Large intestine (tissue), 3 donors: ENCODE data around the gene SELENOS. TPM values are rescaled to one million over a fixed set of nuclear protein-coding genes. Genes with fewer than 3 reads are reported as not detected.

ENCODE experiments used
- DNase-seq, 2 donors: peaks; one replicate each; pipeline versions ENCODE4 v3.0.0 to v3.0.0-alpha.2; 2013
- H3K27ac ChIP-seq: one replicate; pipeline ENCODE4 v1.5.1; 2013; ENCODE audit warnings: low read length
- H3K27me3 ChIP-seq: 2 replicates; pipeline ENCODE4 v1.6.1; 2013; ENCODE audit warnings: low read length; ENCODE audit not compliant: control insufficient read depth, insufficient read depth
- H3K36me3 ChIP-seq: 2 replicates; pipeline ENCODE4 v1.6.1; 2013; ENCODE audit warnings: low read length; ENCODE audit not compliant: control insufficient read depth, insufficient read depth
- H3K4me1 ChIP-seq: one replicate; pipeline ENCODE4 v1.6.1; 2013; ENCODE audit warnings: low read length; ENCODE audit not compliant: control insufficient read depth, insufficient read depth
- H3K4me3 ChIP-seq: one replicate; pipeline ENCODE4 v1.5.1; 2013; ENCODE audit warnings: low read length
- H3K9me3 ChIP-seq: one replicate; pipeline ENCODE4 v1.6.1; 2013; ENCODE audit warnings: mild to moderate bottlenecking, low read depth, low read length, moderate library complexity; ENCODE audit not compliant: control insufficient read depth
- WGBS: methylation state at CpG from one replicate; pipeline ENCODE4 v1.1.5; 2013; ENCODE audit warnings: low lambda C conversion rate; ENCODE audit not compliant: insufficient coverage; 5-methylcytosine and 5-hydroxymethylcytosine counted together
- polyA plus RNA-seq: library from polyadenylated mRNA; unstranded; fragments of 120-200 nt; gene quantifications from one replicate; pipeline ENCODE4 v1.2.1, GENCODE V29; 2013

Gene SELENOS
- polyA plus RNA-seq, 1 donor: 83.5 TPM

DNA sequence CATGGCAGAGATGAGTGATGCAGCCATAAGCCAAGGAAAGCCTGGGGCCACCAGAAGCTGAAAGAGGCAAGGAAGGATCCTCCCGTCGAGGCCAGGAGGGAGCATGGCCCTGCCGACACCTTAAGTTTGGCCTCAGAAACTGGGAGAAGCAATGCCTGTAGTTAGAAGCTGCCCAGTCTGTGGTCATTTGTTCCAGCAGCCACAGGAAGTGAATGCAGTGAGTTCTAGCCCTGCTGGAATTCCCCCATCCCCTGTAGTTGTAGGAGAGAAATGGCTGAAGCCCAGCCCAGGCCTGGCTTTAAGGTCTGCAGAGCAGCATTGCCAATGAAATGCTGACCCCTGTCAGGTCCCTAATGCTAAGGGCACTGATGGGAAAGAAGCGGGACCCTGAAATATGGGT, 13.3 kb downstream of the SELENOS start:
- Histone ChIP-seq H3K27me3 (no peaks in the 10 kb centered on the region), H3K36me3 (peaks cover 3% of the 10 kb centered on the region), H3K27ac (no peak overlapping the region), H3K4me3 (no peak overlapping the region), H3K9me3 (no peaks in the 10 kb centered on the region), H3K4me1 (peaks cover 4% of the 10 kb centered on the region)
- no CpG with 5 or more reads among the region's 4 CpGs for WGBS
- DNase-seq: no peak

- Histone ChIP-seq H3K27ac (no peak overlapping the region), H3K27me3 (no peaks in the 10 kb centered on the region), H3K4me1 (peaks cover 9% of the 10 kb centered on the region), H3K36me3 (no peaks in the 10 kb centered on the region), H3K4me3 (no peak overlapping the region), H3K9me3 (no peaks in the 10 kb centered on the region)
- no peak for DNase-seq
- WGBS: no CpG with 5 or more reads among the region's 4 CpGs
Observed at GRCh38 chr15:101262551-101262950, 14.7 kb downstream of the SELENOS start.

- peaks cover 10% of the 10 kb centered on the region for H3K4me1 ChIP-seq
- H3K9me3 ChIP-seq: no peaks in the 10 kb centered on the region
- no peaks in the 10 kb centered on the region for H3K27me3 ChIP-seq
- WGBS: 10% methylated on average over 4 of the region's 11 CpGs
- no peak overlapping the region for H3K4me3 ChIP-seq
- H3K36me3 ChIP-seq: no peaks in the 10 kb centered on the region
- no peak overlapping the region for H3K27ac ChIP-seq
- peak; percentile 57 to 61 for DNase-seq
Observed at GRCh38 chr15:101258238-101259144, 18.8 kb downstream of the SELENOS start.

- no peaks in the 10 kb centered on the region for H3K36me3 ChIP-seq
- H3K27ac ChIP-seq: no peak overlapping the region
- DNase-seq: no peak
- WGBS: no CpG with 5 or more reads among the region's 6 CpGs
- H3K4me1 ChIP-seq: peaks cover 10% of the 10 kb centered on the region
- H3K4me3 ChIP-seq: no peak overlapping the region
- H3K9me3 ChIP-seq: no peaks in the 10 kb centered on the region
- H3K27me3 ChIP-seq: no peaks in the 10 kb centered on the region
Observed at GRCh38 chr15:101256757-101257156, 20.5 kb downstream of the SELENOS start.

- H3K4me3 ChIP-seq: no peak overlapping the region
- no peak overlapping the region for H3K27ac ChIP-seq
- peaks cover 10% of the 10 kb centered on the region for H3K4me1 ChIP-seq
- no peaks in the 10 kb centered on the region for H3K36me3 ChIP-seq
- peak in 1 of 2 donors; percentile 59 for DNase-seq
- WGBS: 60% methylated on average over 3 of the region's 8 CpGs
- no peaks in the 10 kb centered on the region for H3K27me3 ChIP-seq
- no peaks in the 10 kb centered on the region for H3K9me3 ChIP-seq
Observed at GRCh38 chr15:101255615-101256241, 21.6 kb downstream of the SELENOS start.

- WGBS: 100% methylated on average over 1 of the region's 5 CpGs
- H3K36me3 ChIP-seq: no peaks in the 10 kb centered on the region
- H3K27me3 ChIP-seq: no peaks in the 10 kb centered on the region
- no peak overlapping the region for H3K4me3 ChIP-seq
- no peak for DNase-seq
- no peak overlapping the region for H3K27ac ChIP-seq
- H3K9me3 ChIP-seq: no peaks in the 10 kb centered on the region
- H3K4me1 ChIP-seq: peaks cover 16% of the 10 kb centered on the region
Observed at GRCh38 chr15:101255051-101255395, 22.3 kb downstream of the SELENOS start.

GRCh38 chr15:101254157-101255050, 22.9 kb downstream of the SELENOS start:
- WGBS: no CpG with 5 or more reads among the region's 11 CpGs
- peaks cover 16% of the 10 kb centered on the region for H3K4me1 ChIP-seq
- no peak overlapping the region for H3K27ac ChIP-seq
- H3K27me3 ChIP-seq: no peaks in the 10 kb centered on the region
- no peak for DNase-seq
- no peaks in the 10 kb centered on the region for H3K9me3 ChIP-seq
- no peaks in the 10 kb centered on the region for H3K36me3 ChIP-seq
- H3K4me3 ChIP-seq: no peak overlapping the region

- 80% methylated on average over 1 of the region's 3 CpGs for WGBS
- Histone ChIP-seq H3K4me3 (peak overlapping the region; percentile 63), H3K9me3 (no peaks in the 10 kb centered on the region), H3K27ac (peak overlapping the region; percentile 76), H3K4me1 (peaks cover 11% of the 10 kb centered on the region), H3K27me3 (no peaks in the 10 kb centered on the region), H3K36me3 (no peaks in the 10 kb centered on the region)
- no peak for DNase-seq
Observed at GRCh38 chr15:101252836-101253235, 24.4 kb downstream of the SELENOS start.

DNA sequence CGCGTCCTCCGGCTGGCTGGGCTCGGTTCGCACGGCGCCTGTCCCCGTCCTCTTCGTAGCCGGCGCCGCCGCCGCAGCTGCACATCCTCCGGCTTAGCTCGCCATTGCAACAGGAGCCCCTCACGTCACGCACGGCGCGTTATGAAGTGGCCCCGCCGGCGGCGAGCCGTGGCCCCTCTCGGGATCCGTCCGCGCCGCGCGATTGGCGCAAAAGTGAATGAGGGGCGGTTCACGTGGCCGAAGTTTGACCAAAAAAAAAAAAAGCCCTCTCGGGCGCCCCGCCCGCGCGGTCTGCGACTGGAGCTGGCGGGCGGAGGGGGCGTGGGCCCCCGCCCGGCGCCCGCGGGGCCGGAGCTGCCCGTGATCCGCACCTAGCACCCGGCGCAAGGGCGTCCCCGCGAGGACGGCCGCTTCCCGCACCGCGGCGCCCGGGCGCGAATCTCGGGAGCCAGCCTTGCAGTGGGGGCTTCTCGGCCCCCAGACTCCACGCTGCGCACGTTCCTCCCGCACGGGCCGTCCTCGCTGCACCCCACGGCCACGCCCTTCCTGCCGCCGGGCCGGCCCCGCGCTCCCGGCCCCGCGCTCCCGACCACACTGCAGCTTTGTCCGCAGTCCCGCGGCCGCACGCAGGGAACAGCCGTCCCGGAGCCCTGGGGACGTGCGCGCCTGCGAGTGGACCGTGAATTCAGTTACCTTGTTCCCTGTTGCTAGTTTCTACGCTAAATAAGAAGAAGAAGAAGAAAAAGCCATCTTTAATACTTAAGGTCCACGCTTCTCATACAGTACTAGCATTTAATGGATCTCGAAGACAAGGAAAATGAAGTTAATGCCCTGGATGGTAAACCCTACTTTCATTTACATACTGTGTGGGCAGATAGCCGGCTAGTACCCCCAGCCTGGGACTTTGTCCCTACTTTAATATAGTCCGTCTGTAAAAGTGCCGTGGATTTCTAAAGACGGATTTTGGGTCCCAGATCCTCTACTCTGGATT, 25.2 kb downstream of the SELENOS start, which contains the start of gene CHSY1:
Gene CHSY1, minus strand, starts transcription at position 219 of the 991 bp plus-strand sequence. CDS start 592 bp downstream, outside the sequence.
- Histone ChIP-seq H3K9me3 (no peaks in the 10 kb centered on the region), H3K4me3 (peak within 1 kb of the TSS; percentile 76), H3K4me1 (peaks cover 11% of the 10 kb centered on the region), H3K36me3 (no peaks in the 10 kb centered on the region), H3K27ac (peak within 1 kb of the TSS; percentile 76), H3K27me3 (no peaks in the 10 kb centered on the region)
- peak; percentile 88 to 95 for DNase-seq
- WGBS: 0% methylated on average over 2 of the region's 108 CpGs
